Activated CD4-positive, alpha-beta T cell treated with anti-CD3 and anti-CD28 coated beads, Interleukin-2, amount 50 U/mL, for 1 hour (primary cell): Measurements from ENCODE around the gene FGR.

Source experiments
- DNase-seq: peaks from one replicate; pipeline ENCODE4 v3.0.0-alpha.2; 2020

Gene FGR

DNA sequence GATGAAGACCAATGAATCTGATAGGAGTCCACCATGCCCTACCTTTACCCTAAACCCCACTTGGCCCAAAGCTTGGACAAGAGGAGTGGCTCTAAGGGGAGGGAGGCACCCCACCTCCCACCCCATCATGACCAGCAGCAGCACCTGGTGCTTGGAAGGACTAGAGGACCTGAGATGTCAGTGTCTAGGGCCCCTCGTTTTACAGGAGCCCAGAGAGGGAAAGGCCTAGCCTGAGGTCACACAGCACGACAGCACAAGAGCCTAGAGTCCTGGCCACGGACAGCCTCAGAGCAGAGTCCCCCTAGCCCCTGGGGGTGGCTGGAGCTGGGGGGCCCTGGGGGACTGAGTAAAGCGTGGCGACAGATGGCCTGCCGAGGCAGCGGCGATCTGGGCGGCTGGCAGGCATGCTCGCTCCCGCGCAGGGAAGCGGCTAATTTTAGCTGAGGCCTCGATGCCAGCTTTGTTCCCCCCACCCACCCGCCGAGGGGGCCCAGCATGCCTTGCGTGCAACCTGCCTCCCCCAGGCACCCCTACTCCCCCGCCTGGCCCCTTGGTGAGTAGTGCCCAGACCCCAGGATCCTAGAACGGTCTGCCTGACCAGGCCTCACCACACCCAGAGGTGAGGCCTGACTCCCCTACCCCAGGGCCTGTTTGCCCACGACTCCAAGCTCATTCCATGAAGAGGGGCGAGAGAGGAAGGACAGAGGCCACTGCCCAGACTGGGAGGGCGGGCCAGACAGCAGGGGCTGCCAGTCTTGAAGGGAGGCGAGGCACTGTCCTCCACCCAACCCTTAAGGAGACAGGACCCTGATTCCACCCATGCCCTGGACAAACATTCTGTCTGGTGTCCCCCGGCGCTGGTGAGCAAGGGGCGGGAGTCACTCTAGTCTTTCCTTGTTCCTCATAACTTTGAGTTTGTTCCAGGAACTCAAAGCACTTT, 70.0 kb downstream of the FGR start:
- no peak for DNase-seq

DNA sequence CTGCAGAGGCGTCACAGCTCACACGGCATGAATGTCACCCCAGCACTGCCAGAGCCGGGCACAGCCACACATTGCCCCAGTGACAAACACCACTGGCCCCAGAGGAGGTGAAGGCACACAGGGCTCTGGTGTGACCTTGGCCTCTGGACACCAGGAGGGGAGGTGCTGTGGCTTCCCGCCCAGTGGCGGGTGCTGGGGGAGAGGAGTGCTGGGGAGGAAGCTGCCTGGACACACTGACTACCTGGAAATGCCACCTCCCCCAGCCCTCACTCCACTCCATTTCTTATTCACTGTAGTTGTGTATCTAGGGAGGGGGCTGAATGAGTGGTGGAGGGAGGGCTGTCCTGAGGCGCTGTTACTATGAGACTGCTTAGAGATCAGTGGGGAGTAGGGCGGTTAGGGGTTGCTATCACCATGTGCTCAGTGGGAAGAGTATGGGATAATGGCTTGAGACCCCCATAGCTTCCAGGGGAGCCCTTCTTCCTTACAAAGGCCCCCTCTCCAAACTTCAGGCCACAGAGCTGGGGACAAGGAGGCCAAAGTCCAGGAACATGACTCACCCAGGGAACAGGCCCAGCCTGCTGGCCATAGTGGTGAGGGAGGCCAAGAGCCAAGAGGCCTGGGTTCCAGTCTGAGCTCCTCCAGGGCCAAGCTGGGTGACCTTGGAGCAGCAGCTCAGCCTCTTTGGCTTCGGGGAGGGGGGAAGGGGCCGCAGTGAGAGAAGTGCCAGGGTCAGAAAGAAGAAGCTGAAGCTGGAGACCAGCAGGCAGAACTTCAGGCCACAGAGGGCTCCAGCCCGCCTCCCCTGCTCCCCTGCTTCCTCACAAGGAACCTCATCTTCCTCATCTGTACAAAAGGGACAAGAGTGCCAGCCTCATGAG, 71.2 kb downstream of the FGR start:
- no peak for DNase-seq

DNA sequence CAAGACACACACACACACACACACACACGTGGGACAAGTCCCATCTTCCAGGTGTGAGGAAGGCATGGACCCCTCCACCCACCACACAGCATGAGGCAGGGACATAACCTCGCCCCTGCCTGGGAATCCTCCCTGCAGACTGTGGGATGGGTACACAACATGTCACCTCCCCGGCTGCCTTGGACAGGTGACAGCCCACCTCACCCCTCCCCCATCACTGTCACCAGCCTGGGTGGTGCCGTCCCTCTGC, 71.7 kb downstream of the FGR start:
- no peak for DNase-seq

DNA sequence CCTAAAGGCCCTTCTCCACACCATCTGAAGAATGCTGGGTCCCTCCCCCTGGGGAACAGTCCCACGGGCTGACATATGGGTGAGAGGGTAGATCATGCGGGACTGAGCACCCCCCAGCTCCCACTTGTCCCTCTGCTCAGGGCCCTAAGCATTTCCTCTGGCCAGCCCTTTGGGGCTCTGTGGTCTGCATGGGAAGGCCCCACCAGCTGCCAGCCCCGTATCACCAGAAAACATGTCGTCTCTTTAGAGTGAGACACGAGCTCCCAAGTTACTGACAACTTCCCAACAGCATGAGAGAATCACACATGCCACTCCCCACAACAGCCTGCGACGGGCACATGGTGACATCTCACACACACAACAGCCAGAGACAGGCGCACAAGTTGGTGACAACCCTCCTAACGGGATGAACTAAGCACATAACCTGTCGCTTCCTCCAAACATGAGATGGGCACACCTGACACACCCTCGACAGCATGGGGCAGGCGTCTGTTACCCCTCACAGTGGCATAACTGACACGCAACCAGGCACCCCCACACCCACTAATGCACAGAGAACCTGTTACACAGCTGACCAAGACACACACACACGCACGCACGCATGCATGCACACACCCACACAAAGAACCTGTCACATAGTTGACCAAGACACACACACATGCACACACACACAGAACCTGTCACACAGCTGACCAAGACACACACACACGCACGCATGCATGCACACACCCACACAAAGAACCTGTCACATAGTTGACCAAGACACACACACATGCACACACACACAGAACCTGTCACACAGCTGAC, 72.2 kb downstream of the FGR start:
- no peak for DNase-seq
